ENCODE data around the gene MRAP2. TPM values are rescaled to one million over a fixed set of nuclear protein-coding genes. Genes with fewer than 3 reads are reported as not detected.

MRAP2 gene
- total and polyA plus RNA-seq, 2 experiments from 2014 or later = 6.1 to 13.5 TPM

DNA sequence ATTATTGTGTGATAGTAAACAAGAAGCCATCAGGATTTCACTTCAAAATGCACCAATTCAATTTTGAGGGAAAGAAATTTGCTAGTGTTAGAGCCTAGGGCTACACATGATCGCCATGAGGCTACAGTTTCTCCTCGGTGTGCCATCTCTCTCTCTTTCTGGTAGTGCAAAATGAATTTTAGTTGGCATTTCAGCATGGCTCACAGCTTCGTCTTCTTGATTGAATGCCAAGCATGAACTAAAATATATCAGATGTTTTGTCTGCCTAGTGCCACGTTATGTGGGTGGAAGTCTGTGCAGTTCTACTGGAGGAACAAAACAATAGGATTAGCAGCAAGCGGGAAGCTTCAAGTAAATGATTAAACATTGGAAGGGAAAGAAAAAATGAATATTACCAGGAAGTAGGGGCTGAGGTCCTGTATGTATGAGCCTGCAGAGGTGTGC lies 6.8 kb upstream of the MRAP2 start:
- no peak for TF ChIP-seq ETS1 (IDR thresholded peaks at IDR 0.05)
- TF ChIP-seq CREB1 (CRISPR knock-in tag; IDR thresholded peaks at IDR 0.05; ENCODE audit: low read depth) = no peak
- TF ChIP-seq ZNF331 (CRISPR knock-in tag; IDR thresholded peaks at IDR 0.05; ENCODE audit: low read depth) = no peak
- TF ChIP-seq, protein P1, sequence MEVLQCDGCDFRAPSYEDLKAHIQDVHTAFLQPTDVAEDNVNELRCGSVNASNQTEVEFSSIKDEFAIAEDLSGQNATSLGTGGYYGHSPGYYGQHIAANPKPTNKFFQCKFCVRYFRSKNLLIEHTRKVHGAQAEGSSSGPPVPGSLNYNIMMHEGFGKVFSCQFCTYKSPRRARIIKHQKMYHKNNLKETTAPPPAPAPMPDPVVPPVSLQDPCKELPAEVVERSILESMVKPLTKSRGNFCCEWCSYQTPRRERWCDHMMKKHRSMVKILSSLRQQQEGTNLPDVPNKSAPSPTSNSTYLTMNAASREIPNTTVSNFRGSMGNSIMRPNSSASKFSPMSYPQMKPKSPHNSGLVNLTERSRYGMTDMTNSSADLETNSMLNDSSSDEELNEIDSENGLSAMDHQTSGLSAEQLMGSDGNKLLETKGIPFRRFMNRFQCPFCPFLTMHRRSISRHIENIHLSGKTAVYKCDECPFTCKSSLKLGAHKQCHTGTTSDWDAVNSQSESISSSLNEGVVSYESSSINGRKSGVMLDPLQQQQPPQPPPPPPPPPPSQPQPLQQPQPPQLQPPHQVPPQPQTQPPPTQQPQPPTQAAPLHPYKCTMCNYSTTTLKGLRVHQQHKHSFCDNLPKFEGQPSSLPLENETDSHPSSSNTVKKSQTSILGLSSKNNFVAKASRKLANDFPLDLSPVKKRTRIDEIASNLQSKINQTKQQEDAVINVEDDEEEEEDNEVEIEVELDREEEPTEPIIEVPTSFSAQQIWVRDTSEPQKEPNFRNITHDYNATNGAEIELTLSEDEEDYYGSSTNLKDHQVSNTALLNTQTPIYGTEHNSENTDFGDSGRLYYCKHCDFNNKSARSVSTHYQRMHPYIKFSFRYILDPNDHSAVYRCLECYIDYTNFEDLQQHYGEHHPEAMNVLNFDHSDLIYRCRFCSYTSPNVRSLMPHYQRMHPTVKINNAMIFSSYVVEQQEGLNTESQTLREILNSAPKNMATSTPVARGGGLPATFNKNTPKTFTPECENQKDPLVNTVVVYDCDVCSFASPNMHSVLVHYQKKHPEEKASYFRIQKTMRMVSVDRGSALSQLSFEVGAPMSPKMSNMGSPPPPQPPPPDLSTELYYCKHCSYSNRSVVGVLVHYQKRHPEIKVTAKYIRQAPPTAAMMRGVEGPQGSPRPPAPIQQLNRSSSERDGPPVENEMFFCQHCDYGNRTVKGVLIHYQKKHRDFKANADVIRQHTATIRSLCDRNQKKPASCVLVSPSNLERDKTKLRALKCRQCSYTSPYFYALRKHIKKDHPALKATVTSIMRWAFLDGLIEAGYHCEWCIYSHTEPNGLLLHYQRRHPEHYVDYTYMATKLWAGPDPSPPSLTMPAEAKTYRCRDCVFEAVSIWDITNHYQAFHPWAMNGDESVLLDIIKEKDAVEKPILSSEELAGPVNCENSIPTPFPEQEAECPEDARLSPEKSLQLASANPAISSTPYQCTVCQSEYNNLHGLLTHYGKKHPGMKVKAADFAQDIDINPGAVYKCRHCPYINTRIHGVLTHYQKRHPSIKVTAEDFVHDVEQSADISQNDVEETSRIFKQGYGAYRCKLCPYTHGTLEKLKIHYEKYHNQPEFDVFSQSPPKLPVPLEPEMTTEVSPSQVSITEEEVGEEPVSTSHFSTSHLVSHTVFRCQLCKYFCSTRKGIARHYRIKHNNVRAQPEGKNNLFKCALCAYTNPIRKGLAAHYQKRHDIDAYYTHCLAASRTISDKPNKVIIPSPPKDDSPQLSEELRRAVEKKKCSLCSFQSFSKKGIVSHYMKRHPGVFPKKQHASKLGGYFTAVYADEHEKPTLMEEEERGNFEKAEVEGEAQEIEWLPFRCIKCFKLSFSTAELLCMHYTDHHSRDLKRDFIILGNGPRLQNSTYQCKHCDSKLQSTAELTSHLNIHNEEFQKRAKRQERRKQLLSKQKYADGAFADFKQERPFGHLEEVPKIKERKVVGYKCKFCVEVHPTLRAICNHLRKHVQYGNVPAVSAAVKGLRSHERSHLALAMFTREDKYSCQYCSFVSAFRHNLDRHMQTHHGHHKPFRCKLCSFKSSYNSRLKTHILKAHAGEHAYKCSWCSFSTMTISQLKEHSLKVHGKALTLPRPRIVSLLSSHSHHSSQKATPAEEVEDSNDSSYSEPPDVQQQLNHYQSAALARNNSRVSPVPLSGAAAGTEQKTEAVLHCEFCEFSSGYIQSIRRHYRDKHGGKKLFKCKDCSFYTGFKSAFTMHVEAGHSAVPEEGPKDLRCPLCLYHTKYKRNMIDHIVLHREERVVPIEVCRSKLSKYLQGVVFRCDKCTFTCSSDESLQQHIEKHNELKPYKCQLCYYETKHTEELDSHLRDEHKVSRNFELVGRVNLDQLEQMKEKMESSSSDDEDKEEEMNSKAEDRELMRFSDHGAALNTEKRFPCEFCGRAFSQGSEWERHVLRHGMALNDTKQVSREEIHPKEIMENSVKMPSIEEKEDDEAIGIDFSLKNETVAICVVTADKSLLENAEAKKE (CRISPR knock-in tag; IDR thresholded peaks at IDR 0.05) = no peak
- no peak for TF ChIP-seq EZH2phosphoT487 (IDR thresholded peaks at IDR 0.05; ENCODE audit: unreplicated experiment)
- no peak for TF ChIP-seq JUNB (IDR thresholded peaks at IDR 0.05; ENCODE audit: unreplicated experiment)
- no peak for TF ChIP-seq NANOG (IDR thresholded peaks at IDR 0.05; ENCODE audit: borderline replicate concordance)
- TF ChIP-seq EZH2 (IDR thresholded peaks at IDR 0.05; ENCODE audit: low read depth, unreplicated experiment) = no peak
- no peak for DNase-seq (ENCODE audit: low spot score)
- H3K36me3 ChIP-seq (ENCODE audit: insufficient read depth) = no peaks in the 10 kb centered on the region
- peaks cover 4% of the 10 kb centered on the region; the same call in 2 of the 3 replicates for H3K9me3 Mint-ChIP-seq
- H3K4me1 Mint-ChIP-seq = no peaks in the 10 kb centered on the region
- no peak overlapping the region for H3K27ac Mint-ChIP-seq
- H4K20me1 ChIP-seq (replicated peaks; ENCODE audit: insufficient read depth) = no peaks in the 10 kb centered on the region
- no peaks in the 10 kb centered on the region for H3K79me2 ChIP-seq (replicated peaks; ENCODE audit: insufficient read depth)
- peaks cover 7% of the 10 kb centered on the region for H3K4me1 ChIP-seq (ENCODE audit: insufficient read depth)
- peaks cover 2% of the 10 kb centered on the region for H3K27me3 Mint-ChIP-seq (ENCODE audit: insufficient read depth, low read depth, poor library complexity)
- peaks cover 11% of the 10 kb centered on the region; the same call in 1 of the 2 replicates for H3K9me2 ChIP-seq (ENCODE audit: insufficient read depth)
- H3K4me3 Mint-ChIP-seq = no peak overlapping the region
- no peak overlapping the region for H3K27ac ChIP-seq (ENCODE audit: low read depth)
- H3F3A ChIP-seq (replicated peaks; ENCODE audit: low read depth) = no peaks in the 10 kb centered on the region
- H3K36me3 Mint-ChIP-seq (ENCODE audit: low read depth) = no peaks in the 10 kb centered on the region
- H3K4me2 ChIP-seq = no peak overlapping the region
- peaks cover 4% of the 10 kb centered on the region; the same call in 1 of the 2 replicates for H3K27me3 ChIP-seq (ENCODE audit: insufficient read depth)
- no peak for ATAC-seq
- peak overlapping the region; percentile 66 for H2AFZ ChIP-seq
- H3K4me3 ChIP-seq = no peak overlapping the region

Data from GM23338 (cell line).